ENCODE measurements around the gene NTM. TPM values are rescaled to one million over a fixed set of nuclear protein-coding genes. Genes with fewer than 3 reads are reported as not detected.

NTM gene
- total RNA-seq, 1 donor from 2014 or later = 4.3 TPM

GRCh38 chr11:131658414-131658813 lies 288.0 kb downstream of the NTM start:
- TF ChIP-seq CTCF (IDR thresholded peaks at IDR 0.05; ENCODE audit: unreplicated experiment) = no peak
- Mint-ChIP-seq H3K4me1 (ENCODE audit: low read depth) (peaks cover 24% of the 10 kb centered on the region), H3K27me3 (peaks cover 78% of the 10 kb centered on the region), H3K4me3 (ENCODE audit: low read depth) (no peak overlapping the region), H3K9me3 (ENCODE audit: low read depth) (no peaks in the 10 kb centered on the region), H3K36me3 (ENCODE audit: insufficient read depth) (no peaks in the 10 kb centered on the region), H3K27ac (no peak overlapping the region)
- DNase-seq (ENCODE audit: low spot score, unreplicated experiment) = no peak

- no peaks in the 10 kb centered on the region for H3K9me3 Mint-ChIP-seq (ENCODE audit: low read depth)
- peaks cover 77% of the 10 kb centered on the region for H3K27me3 Mint-ChIP-seq
- H3K4me3 Mint-ChIP-seq (ENCODE audit: low read depth) = no peak overlapping the region
- H3K27ac Mint-ChIP-seq = no peak overlapping the region
- peaks cover 24% of the 10 kb centered on the region for H3K4me1 Mint-ChIP-seq (ENCODE audit: low read depth)
- no peaks in the 10 kb centered on the region for H3K36me3 Mint-ChIP-seq (ENCODE audit: insufficient read depth)
- no peak for DNase-seq (ENCODE audit: low spot score, unreplicated experiment)
- no peak for TF ChIP-seq CTCF (IDR thresholded peaks at IDR 0.05; ENCODE audit: unreplicated experiment)
Observed at GRCh38 chr11:131658952-131659351, 288.5 kb downstream of the NTM start.

GRCh38 chr11:131659931-131660330 lies 289.5 kb downstream of the NTM start:
- TF ChIP-seq CTCF (IDR thresholded peaks at IDR 0.05; ENCODE audit: unreplicated experiment) = no peak
- Mint-ChIP-seq H3K27ac (no peak overlapping the region), H3K4me1 (ENCODE audit: low read depth) (peaks cover 23% of the 10 kb centered on the region), H3K9me3 (ENCODE audit: low read depth) (no peaks in the 10 kb centered on the region), H3K4me3 (ENCODE audit: low read depth) (no peak overlapping the region), H3K27me3 (peaks cover 70% of the 10 kb centered on the region), H3K36me3 (ENCODE audit: insufficient read depth) (no peaks in the 10 kb centered on the region)
- no peak for DNase-seq (ENCODE audit: low spot score, unreplicated experiment)

- DNase-seq (ENCODE audit: low spot score, unreplicated experiment) = no peak
- Mint-ChIP-seq H3K36me3 (ENCODE audit: insufficient read depth) (no peaks in the 10 kb centered on the region), H3K9me3 (ENCODE audit: low read depth) (no peaks in the 10 kb centered on the region), H3K4me3 (ENCODE audit: low read depth) (no peak overlapping the region), H3K27me3 (peaks cover 66% of the 10 kb centered on the region), H3K27ac (no peak overlapping the region), H3K4me1 (ENCODE audit: low read depth) (peaks cover 23% of the 10 kb centered on the region)
- TF ChIP-seq CTCF (IDR thresholded peaks at IDR 0.05; ENCODE audit: unreplicated experiment) = no peak
Observed at GRCh38 chr11:131661132-131661531, 290.7 kb downstream of the NTM start.

GRCh38 chr11:131662317-131662972 lies 292.0 kb downstream of the NTM start:
- Mint-ChIP-seq H3K4me1 (ENCODE audit: low read depth) (peaks cover 18% of the 10 kb centered on the region), H3K36me3 (ENCODE audit: insufficient read depth) (no peaks in the 10 kb centered on the region), H3K9me3 (ENCODE audit: low read depth) (no peaks in the 10 kb centered on the region), H3K4me3 (ENCODE audit: low read depth) (no peak overlapping the region), H3K27me3 (peaks cover 57% of the 10 kb centered on the region), H3K27ac (no peak overlapping the region)
- no peak for TF ChIP-seq CTCF (IDR thresholded peaks at IDR 0.05; ENCODE audit: unreplicated experiment)
- DNase-seq (ENCODE audit: low spot score, unreplicated experiment) = no peak
